Neural crest cell (in vitro differentiated cells): ENCODE results near the gene ARVCF. TPM values are rescaled to one million over a fixed set of nuclear protein-coding genes. Genes with fewer than 3 reads are reported as not detected.

Experiments
- DNase-seq: peaks from one replicate; pipeline ENCODE4 v3.0.0; 2021; ENCODE audit warnings: low read depth, mixed read lengths, low spot score
- H3K27ac Mint-ChIP-seq: one replicate; pipeline ENCODE4 v1.8.0; 2021; ENCODE audit warnings: mild to moderate bottlenecking, mixed read lengths; ENCODE audit not compliant: unreplicated experiment
- H3K27me3 Mint-ChIP-seq: 2 replicates; pipeline ENCODE4 v1.8.0; 2021; ENCODE audit warnings: low read depth, mild to moderate bottlenecking, mixed read lengths
- H3K36me3 Mint-ChIP-seq: 2 replicates; pipeline ENCODE4 v1.8.0; 2021; ENCODE audit warnings: low read depth, mild to moderate bottlenecking, mixed read lengths
- H3K4me1 Mint-ChIP-seq: 2 replicates; pipeline ENCODE4 v1.8.0; 2021; ENCODE audit warnings: mixed read lengths
- H3K4me3 Mint-ChIP-seq: one replicate; pipeline ENCODE4 v1.8.0; 2021; ENCODE audit warnings: mild to moderate bottlenecking, mixed read lengths
- H3K9me3 Mint-ChIP-seq: 2 replicates; pipeline ENCODE4 v1.8.0; 2021; ENCODE audit warnings: mixed read lengths
- total RNA-seq: library from RNA; stranded (reverse); gene quantifications from 2 replicates; pipeline ENCODE4 v1.2.1, GENCODE V29; 2021
- TF ChIP-seq, protein P1 (sequence below): fragments of 200-600 bp; sonication (generic); conservative IDR thresholded peaks from 2 replicates; pipeline ENCODE4 v1.5.0; 2021; ENCODE audit warnings: antibody characterized with exemption, mild to moderate bottlenecking

The ARVCF gene
- total RNA-seq, 1 donor from 2014 or later = 105 TPM

DNA sequence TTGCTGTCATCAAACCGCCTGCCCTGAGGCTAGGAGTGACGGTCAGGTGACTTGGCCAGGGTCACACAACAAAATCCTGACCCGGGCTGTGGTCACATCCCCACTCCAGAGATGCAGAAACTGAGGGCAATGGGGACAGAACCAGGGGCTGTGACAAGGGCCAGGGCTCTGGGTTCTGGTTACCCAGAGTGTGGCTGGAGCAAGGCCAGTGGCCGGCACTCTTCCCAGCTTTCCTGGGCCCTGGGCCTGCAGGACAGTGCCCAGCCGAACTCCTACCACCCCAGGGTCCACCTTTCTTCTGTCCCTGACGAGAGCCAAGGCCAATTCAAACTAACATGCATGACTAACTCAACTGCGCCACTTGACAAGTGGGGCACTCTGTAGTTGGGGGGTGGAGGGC, 35.9 kb downstream of the ARVCF start:
- H3K4me3 Mint-ChIP-seq = no peak overlapping the region
- no peaks in the 10 kb centered on the region for H3K27me3 Mint-ChIP-seq
- no peak overlapping the region for H3K27ac Mint-ChIP-seq

DNA sequence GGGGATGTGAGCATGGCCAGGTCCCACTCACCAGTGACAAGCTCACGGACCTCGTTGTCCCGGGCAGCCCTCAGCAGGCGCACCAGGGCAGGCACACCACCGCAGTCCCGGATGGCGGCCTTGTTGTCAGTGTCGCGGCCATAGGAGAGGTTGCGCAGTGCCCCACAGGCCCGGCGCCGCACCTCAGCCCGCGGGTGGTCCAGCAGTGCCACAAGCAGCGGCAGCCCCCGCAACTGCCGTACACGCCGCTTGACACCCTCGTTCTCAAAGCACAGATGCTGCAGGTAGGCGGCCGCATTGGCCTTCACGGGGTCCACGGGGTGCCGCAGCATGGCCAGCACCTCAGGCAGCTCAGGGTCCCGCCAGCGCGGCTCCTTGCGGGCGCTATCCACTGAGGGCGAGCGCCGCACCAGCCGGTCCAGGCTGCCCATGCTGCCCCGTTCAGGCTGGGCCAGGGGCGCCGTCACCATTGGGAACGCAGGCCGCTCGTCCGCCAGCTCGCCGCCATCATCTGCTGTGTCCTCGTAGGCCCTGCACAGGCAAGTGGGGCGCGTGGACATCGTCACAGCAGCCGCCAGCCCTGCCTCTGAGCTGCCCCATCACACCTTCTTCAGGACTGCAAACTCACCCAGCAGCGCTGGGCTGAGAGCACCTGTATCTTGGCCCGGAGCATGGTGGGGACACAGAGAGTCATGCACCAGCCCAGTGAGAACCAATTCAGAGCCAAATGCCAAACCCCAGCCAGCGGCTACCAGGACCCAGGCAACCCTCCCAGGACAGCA, 36.7 kb downstream of the ARVCF start:
- H3K27ac Mint-ChIP-seq = peak overlapping the region; percentile 27
- TF ChIP-seq, protein P1, sequence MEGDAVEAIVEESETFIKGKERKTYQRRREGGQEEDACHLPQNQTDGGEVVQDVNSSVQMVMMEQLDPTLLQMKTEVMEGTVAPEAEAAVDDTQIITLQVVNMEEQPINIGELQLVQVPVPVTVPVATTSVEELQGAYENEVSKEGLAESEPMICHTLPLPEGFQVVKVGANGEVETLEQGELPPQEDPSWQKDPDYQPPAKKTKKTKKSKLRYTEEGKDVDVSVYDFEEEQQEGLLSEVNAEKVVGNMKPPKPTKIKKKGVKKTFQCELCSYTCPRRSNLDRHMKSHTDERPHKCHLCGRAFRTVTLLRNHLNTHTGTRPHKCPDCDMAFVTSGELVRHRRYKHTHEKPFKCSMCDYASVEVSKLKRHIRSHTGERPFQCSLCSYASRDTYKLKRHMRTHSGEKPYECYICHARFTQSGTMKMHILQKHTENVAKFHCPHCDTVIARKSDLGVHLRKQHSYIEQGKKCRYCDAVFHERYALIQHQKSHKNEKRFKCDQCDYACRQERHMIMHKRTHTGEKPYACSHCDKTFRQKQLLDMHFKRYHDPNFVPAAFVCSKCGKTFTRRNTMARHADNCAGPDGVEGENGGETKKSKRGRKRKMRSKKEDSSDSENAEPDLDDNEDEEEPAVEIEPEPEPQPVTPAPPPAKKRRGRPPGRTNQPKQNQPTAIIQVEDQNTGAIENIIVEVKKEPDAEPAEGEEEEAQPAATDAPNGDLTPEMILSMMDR = no peak
- DNase-seq = no peak
- peaks cover 15% of the 10 kb centered on the region for H3K4me1 Mint-ChIP-seq
- peaks cover 3% of the 10 kb centered on the region for H3K36me3 Mint-ChIP-seq
- peak overlapping the region; percentile 31 for H3K4me3 Mint-ChIP-seq
- no peaks in the 10 kb centered on the region for H3K9me3 Mint-ChIP-seq
- peaks cover under 1% of the 10 kb centered on the region for H3K27me3 Mint-ChIP-seq

More for the DNA sequence above, 35.9 kb downstream of the ARVCF start:
- H3K4me1 Mint-ChIP-seq = peaks cover 15% of the 10 kb centered on the region
- peaks cover 2% of the 10 kb centered on the region for H3K36me3 Mint-ChIP-seq
- no peaks in the 10 kb centered on the region for H3K9me3 Mint-ChIP-seq
- TF ChIP-seq, protein P1 = no peak
- no peak for DNase-seq

- DNase-seq = no peak
- Mint-ChIP-seq H3K27ac (no peak overlapping the region), H3K36me3 (peaks cover 7% of the 10 kb centered on the region), H3K4me1 (peaks cover 15% of the 10 kb centered on the region), H3K4me3 (no peak overlapping the region), H3K9me3 (no peaks in the 10 kb centered on the region), H3K27me3 (peaks cover 8% of the 10 kb centered on the region)
- TF ChIP-seq, protein P1 = no peak
These were observed 37.9 kb downstream of the ARVCF start for GRCh38 chr22:19978748-19979147.

GRCh38 chr22:19977296-19978243, 39.1 kb downstream of the ARVCF start:
- Mint-ChIP-seq H3K4me1 (peaks cover 15% of the 10 kb centered on the region), H3K36me3 (peaks cover 7% of the 10 kb centered on the region), H3K4me3 (no peak overlapping the region), H3K27me3 (peaks cover 8% of the 10 kb centered on the region), H3K9me3 (no peaks in the 10 kb centered on the region), H3K27ac (no peak overlapping the region)
- DNase-seq = no peak
- TF ChIP-seq, protein P1 = no peak

GRCh38 chr22:19976671-19977070, 40.0 kb downstream of the ARVCF start:
- no peak overlapping the region for H3K27ac Mint-ChIP-seq

More at GRCh38 chr22:19976671-19977070, 40.0 kb downstream of the ARVCF start:
- Mint-ChIP-seq H3K4me1 (peaks cover 15% of the 10 kb centered on the region), H3K9me3 (no peaks in the 10 kb centered on the region), H3K27me3 (peaks cover 8% of the 10 kb centered on the region), H3K36me3 (peaks cover 10% of the 10 kb centered on the region), H3K4me3 (no peak overlapping the region)
- TF ChIP-seq, protein P1 = no peak
- DNase-seq = no peak
